ENCODE results near the gene CRIP2.

Gene CRIP2, protein sequence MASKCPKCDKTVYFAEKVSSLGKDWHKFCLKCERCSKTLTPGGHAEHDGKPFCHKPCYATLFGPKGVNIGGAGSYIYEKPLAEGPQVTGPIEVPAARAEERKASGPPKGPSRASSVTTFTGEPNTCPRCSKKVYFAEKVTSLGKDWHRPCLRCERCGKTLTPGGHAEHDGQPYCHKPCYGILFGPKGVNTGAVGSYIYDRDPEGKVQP

DNA sequence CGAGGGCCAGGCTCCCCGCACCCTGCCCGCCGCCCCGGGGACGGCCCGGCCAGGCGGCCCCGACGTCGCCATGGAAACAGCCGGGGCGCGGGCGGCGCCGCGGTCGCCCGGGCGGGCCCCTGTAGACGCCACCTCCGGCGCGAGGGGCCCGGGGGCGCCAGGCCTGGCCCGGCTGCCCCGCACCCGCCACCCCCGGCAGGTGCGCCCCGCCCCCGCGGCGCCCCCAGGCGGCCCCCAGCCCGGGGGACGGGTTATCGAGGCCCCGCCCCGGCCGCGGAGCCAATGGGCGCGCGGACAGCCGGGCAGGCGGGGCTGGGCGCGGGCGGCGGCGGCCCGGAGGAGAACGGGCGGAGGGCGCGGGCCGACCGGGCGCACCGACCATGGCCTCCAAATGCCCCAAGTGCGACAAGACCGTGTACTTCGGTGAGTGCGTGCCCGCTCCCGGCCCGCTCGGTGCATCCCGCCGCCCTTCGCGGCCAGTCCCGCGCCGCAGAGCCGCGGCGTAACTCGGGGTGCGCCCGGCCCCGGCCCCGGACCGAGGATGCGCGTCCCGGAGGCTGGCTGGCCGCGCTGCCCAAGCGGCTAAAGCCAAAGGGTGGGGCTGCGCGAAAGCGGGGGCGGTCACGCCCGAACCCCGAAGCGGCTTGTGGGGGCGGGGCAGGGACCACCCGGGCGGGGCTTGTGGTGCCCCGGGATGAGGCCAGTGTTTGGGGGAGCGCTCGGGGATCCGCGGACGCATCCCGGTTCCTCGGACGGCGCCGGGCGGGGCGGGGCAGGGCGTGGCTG, at the start of gene CRIP2:
TSS of gene CRIP2 (plus strand) at position 339 of the 786 bp plus-strand sequence. CDS start at position 381, 42 bp downstream.
- DNase-seq = no peak

GRCh38 chr14:105424861-105425260, 49.8 kb upstream of the CRIP2 start:
- DNase-seq = no peak

DNA sequence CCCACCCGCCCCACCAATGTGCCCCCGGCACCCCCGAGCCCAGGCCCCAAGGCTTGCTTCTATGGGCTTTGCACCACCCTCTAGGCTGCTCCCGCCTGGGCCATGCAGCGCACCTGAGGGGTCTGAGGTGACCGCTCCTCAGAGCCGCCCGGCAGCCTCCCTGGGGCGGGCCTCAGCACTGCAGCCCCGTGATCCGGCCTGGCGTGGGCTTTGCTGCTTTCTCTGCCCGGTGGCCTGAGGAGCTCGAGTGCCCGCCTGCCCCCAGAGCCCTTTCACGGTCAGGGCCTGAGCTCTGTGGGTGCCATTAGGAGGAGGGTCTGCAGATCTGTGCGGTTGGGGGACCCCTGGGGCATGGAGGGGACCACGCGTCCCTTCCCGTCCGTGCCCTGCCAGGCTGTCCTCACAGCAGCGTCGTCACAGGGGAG, 48.8 kb upstream of the CRIP2 start:
- no peak for DNase-seq

GRCh38 chr14:105426416-105427130, 48.0 kb upstream of the CRIP2 start:
- no peak for DNase-seq

GRCh38 chr14:105427412-105427811, 47.2 kb upstream of the CRIP2 start:
- DNase-seq = no peak

DNA sequence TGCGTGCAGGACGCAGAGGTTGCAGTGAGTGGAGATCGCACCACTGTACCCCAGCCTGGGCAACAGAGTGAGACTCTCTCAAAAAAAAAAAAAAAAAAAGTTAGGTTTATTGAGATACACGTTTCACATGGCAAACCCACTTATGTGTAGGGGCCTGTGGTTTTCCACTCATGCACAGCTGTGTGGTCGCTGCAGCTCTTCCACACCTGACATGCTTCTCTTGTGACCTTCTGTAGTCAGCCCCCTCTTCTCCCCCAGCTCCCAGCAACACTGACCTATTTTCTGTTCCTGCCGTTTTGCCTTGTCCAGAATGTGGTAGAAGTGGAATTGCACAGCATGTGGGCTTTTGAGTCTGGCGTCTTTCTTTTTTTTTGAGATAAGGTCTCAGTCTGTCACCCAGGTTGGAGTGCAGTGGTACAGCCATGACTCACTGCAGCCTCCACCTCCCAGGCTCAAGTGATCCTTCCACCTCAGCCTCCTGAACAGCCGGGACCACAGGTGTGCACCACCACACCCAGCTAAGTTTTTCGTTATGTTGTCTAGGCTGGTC, 46.6 kb upstream of the CRIP2 start:
- DNase-seq = no peak

DNA sequence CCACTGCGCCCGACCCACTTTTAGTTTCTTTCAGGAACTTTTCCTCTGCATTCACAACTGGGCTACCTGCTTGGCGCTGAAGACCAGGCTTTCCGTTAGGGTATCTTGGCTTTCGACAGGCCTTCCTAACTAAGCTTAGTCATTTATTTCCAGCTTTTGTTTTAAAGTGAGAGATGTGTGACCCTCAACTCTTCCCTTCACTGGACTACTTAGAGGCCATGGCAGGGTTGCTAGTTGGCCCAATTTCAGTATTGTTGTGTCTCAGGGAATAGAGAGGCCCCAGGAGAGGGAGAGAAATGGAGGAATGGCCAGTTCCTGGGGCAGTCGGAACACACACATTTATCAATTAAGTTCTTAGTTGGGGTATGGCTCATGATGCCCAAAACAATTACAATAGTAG, 44.6 kb upstream of the CRIP2 start:
- no peak for DNase-seq

- no peak for DNase-seq
Observed at GRCh38 chr14:105430565-105430964, 44.1 kb upstream of the CRIP2 start.

- no peak for DNase-seq
Observed at GRCh38 chr14:105431256-105431655, 43.4 kb upstream of the CRIP2 start.

- no peak for DNase-seq
Observed at GRCh38 chr14:105432657-105433056, 42.0 kb upstream of the CRIP2 start.

DNA sequence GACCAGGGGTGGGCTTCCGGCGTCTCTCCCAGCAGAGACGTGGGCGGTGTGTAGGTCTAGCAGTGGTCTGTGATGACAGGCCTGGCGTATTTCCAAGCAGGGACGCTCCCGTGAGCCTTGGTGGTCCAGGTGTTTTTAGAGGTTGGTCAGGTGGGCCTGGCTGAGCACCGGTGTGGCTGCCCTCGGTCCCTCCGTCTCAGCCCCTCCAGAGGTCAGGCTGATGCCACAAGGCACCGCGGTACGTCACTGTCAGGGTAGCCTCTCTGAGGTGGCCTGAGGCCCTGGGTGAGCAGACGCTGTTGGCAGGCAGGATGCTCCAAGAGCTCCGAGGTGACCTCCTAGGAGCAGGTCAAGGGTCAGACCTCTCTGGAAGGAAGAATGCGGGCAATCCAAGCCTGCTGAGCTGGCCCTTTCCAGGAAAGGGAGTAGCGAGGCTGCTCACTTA, 41.4 kb upstream of the CRIP2 start:
- DNase-seq = no peak

DNA sequence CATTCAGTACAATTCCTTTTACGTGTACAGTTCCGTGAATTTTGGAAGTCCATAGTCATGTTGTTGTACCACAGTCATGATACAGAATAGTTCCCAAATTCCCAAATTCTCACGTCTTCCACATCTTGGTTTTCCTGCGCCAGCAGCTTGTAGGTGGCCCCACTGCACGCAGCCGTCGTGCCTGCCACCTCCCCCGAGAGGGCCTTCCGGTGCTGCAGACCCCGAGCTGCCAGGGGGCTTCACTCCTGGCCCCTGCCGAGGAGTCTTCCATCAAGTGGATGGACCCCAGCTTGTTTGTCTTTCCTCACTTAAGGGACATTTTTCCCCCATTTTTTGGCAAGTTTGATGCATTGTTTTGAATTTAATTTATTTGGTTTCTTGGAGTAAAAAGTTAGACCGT, 38.2 kb upstream of the CRIP2 start:
- DNase-seq = no peak

DNA sequence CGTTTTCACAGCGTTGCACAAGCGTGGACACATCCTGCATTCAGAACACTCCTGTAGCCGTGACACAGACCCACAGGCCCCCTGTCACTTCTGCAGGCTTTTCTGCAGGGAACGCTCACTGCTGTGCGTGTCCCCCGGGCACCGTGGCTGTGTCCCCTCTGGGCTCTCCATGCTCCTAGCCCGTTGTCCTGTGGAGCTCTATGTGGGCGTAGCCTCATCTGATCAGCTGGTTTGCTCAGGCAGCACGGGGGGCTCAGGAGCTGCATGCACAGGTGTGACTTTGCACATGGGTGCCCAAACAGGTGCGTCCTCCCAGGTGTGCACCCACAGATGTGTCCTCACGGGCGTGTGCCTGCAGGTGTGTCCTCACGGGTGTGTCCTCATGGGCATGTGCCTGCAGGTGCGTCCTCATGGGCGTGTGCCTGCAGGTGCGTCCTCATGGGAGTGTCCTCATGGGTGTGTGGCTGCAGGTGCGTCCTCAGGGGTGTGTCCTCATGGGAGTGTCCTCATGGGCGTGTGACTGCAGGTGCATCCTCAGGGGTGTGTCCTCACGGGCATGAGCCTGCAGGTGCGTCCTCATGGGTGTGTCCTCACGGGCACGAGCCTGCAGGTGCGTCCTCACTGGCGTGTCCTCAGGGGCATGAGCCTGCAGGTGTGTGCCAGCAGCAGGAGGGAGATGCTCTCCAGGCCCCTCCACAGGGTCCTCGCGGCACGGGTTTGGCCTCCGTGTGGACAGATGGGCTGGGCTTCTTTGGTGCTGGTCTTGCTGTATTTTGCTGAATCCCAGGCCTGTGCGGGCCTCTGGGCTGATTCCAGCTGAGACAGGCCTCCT, 37.5 kb upstream of the CRIP2 start:
- no peak for DNase-seq

DNA sequence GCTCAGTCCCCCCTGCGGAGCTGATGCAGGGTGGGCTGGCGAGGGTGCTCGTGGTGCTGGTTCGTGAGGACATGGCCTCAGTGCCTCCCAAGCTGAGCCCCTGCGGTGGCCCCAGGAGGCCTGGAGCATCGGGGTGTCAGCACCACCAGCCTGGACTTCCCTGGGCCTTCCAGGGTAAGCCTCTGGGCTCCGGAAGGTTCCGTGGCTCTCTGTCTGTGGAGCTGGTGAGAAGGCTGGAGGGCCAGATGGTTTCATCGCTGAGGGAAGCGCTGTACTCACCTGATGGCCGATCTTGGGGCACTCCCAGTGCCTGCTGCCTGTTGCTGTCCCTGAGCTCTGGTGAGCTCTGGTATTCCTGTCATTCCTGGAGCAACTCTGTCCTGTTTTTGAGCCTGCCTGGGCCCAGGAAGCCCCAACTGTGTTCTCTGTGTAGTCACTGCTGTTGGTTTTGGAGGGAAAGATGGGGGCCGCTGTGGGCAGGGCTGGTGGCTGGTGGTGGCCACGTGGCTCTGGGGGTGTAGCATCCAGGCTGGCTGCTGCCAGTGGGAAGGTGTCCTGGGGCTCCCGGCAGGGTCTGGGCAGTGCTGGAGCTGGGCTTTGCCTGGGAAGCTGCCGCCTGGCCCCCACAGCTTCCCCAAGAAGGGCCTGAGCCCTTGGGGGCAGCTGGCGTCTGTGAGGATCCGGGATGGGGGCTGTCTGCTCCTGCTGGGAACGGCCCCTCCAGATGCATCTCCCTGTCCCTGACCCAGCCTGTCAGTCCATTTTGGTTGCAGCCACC, 36.7 kb upstream of the CRIP2 start:
- DNase-seq = no peak

DNA sequence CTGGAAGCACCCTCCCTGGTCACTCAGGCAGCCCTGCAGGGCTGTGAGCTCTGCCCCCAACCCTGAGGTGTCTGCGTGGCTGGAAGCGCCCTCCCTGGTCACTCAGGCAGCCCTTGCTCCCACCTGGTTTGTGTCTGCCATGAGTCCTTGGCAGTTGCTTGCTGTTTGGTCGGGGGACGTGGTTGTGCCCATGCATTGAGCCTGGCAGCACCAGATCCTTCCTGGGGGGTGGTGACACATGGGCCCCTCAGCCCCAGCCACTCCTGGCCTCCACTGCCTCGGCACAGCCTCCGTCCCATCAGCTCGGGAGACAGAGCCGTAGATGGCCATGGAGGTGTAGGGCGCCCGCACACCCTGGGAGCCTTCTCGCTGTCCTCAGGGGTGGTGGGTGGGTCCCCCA, 35.4 kb upstream of the CRIP2 start:
- DNase-seq = no peak

DNA sequence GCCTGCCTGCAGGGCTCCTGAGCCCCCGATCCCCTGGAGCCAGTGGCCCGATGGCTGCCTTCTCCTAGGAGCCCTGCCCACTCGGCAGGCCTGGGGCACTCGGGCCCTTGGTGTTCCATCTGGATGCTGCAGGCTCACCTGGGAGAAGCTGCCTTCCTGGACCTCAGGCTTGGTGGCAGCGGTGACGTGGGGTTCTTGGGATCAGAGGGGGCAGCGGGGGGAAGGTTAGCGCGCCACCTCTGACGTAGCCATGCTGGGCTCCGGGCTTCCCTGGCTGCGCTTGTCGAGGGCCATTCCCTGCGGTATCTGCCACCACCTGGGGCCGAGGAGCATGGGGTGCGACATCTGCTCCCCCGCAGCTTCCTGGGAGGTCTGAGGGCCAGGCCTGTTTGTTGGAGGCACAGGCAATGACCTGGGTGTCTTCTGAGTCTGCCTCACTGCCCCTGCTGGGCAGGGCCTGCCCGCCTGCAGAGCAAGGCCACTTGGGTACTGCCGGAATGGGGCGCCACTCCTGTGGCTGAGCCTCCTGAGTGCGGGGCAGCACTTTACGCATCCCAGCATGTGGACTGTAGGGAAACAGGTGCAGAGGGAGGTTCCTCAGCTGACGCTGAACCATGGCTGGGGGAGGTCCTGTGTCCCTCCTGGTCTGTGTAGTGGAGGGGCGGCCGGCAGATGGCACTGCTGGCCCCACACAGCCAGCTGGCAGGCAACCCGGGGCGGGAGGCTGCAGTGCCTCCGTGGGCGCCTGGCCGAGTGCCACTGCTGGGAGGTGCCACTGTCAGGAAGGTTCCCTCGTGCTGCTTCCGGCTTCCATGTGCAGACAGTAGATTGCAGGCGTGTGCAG, 34.7 kb upstream of the CRIP2 start:
- DNase-seq = no peak

DNA sequence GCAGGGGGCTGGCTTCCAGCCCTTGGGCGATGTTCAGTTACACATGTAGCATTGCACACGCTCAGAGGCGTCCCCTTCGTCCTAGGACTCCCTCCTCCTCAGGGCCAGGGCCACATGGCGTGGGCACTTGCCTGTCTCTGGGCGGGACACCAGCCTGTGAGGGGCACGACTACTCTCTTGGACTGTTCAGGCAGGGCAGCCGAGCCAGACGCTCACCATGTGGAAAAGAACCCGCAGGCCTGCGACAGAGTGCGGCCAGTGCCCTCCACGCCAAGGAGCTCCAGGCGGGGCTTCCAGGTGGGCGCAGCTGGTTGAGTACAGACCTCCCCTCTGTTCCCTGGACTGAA, 34.1 kb upstream of the CRIP2 start:
- DNase-seq = no peak

- no peak for DNase-seq
Observed at GRCh38 chr14:105440992-105441391, 33.6 kb upstream of the CRIP2 start.

DNA sequence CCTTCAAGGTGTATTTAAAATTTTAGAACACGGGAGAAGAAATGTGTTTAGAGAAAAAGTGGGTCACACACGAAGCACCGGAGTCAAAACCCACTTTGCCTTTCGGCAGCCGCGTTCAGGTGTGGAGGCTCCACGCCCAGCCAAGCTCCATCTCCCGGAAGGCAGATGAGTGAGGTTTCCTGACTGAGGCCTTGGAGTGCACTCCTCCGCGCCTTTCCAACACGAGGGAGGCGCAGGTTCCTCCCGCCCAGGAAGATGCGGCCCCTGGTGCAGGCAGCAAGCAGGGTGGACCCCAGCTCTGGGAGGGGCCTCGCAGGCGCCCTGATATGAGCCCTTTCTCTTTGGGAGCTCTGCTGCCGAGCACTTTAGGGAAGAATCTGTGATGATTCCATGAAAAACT, 32.5 kb upstream of the CRIP2 start:
- no peak for DNase-seq

GRCh38 chr14:105442834-105443233, 31.8 kb upstream of the CRIP2 start:
- no peak for DNase-seq

DNA sequence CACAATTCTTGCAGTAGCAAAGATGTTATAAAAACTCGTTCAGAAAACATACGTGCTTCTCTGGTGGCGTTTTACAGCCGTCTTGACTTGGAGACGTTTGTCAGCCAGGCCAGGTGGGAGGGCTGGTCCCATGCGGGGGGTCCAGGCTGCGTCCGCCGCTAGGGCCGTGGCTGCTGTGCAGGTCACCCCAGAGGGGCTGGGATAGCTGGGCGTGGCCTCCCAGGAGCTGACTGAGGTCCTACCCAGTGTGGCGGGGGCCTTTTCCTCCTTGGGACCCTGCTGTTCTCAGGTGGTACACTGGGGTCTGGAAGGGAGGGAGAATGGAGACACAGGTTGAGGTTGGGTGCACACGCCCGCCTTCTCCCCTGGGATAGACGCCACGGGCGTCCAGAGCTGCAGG, 29.8 kb upstream of the CRIP2 start:
- DNase-seq = no peak
